OCI-LY3 (cell line): ENCODE results near the gene ECE1.

ENCODE experiments used
- H2AFZ ChIP-seq: fragments of 200-600, 300-600 bp; shearing (Covaris generic); 2 replicates; pipeline ENCODE4 v1.6.0; 2014; ENCODE audit warnings: antibody characterized with exemption, low read depth, low read length
- H3K27ac ChIP-seq: fragments of 200-600, 300-600 bp; sonication (generic); 2 replicates; pipeline ENCODE4 v1.5.1; 2014; ENCODE audit warnings: mild to moderate bottlenecking, low read length, moderate library complexity, mixed read lengths
- H3K27me3 ChIP-seq: fragments of 200-600, 300-600 bp; sonication (generic); 2 replicates; pipeline ENCODE4 v1.6.1; 2014; ENCODE audit warnings: low read depth, low read length, mixed read lengths
- H3K36me3 ChIP-seq: fragments of 200-600, 300-600 bp; sonication (generic); replicated peaks from 2 replicates; pipeline ENCODE3; 2014; ENCODE audit warnings: low read depth, low read length, mixed read lengths
- H3K4me1 ChIP-seq: fragments of 300-600, 200-600 bp; sonication (generic); 2 replicates; pipeline ENCODE4 v1.6.1; 2014; ENCODE audit warnings: low read length, mixed read lengths
- H3K4me2 ChIP-seq: fragments of 200-600, 300-600 bp; sonication (generic); 2 replicates; pipeline ENCODE4 v1.6.1; 2014; ENCODE audit warnings: low read length, mixed read lengths
- H3K4me3 ChIP-seq: fragments of 300-600, 200-600 bp; sonication (generic); 2 replicates; pipeline ENCODE4 v1.5.1; 2014; ENCODE audit warnings: antibody characterized with exemption, mild to moderate bottlenecking, low read length, moderate library complexity
- H3K79me2 ChIP-seq: fragments of 300-600, 200-600 bp; shearing (Covaris generic); 2 replicates; pipeline ENCODE4 v1.6.1; 2014; ENCODE audit warnings: mild to moderate bottlenecking, low read length, mixed read lengths
- H3K9ac ChIP-seq: fragments of 300-600, 200-600 bp; shearing (Covaris generic); 2 replicates; pipeline ENCODE4 v1.6.0; 2014; ENCODE audit warnings: mild to moderate bottlenecking, low read length, moderate library complexity
- H3K9me3 ChIP-seq: fragments of 200-600, 300-600 bp; shearing (Covaris generic); 2 replicates; pipeline ENCODE4 v1.6.1; 2014; ENCODE audit warnings: low read length, mixed read lengths; ENCODE audit not compliant: insufficient read depth
- H4K20me1 ChIP-seq: fragments of 200-600, 300-600 bp; sonication (generic); 2 replicates; pipeline ENCODE4 v1.6.1; 2016; ENCODE audit warnings: low read length, mixed read lengths; ENCODE audit not compliant: insufficient read depth
- EZH2phosphoT487 ChIP-seq: fragments of 200-600 bp; shearing (Covaris generic); IDR thresholded peaks from 2 replicates; pipeline ENCODE4 v1.6.1; 2018; ENCODE audit warnings: antibody characterized with exemption, mixed run types, low read depth
- TF ChIP-seq, protein P1 (sequence below): fragments of 200-600, 300-600 bp; sonication (generic); IDR thresholded peaks from 2 replicates; pipeline ENCODE4 v1.5.1; 2014; ENCODE audit warnings: antibody characterized with exemption, low read length, low read depth

The ECE1 gene

GRCh38 chr1:21317035-21317689, 26.9 kb upstream of the ECE1 start:
- Histone ChIP-seq H3K4me1 (no peaks in the 10 kb centered on the region), H4K20me1 (peaks cover 45% of the 10 kb centered on the region), H3K9me3 (no peaks in the 10 kb centered on the region), H3K9ac (no peak overlapping the region), H3K36me3 (no peaks in the 10 kb centered on the region), H3K4me3 (no peak overlapping the region), H2AFZ (no peak overlapping the region), H3K27ac (no peak overlapping the region), H3K4me2 (no peak overlapping the region), H3K79me2 (peaks cover 91% of the 10 kb centered on the region), H3K27me3 (no peaks in the 10 kb centered on the region)
- no peak for TF ChIP-seq EZH2phosphoT487
- TF ChIP-seq, protein P1, sequence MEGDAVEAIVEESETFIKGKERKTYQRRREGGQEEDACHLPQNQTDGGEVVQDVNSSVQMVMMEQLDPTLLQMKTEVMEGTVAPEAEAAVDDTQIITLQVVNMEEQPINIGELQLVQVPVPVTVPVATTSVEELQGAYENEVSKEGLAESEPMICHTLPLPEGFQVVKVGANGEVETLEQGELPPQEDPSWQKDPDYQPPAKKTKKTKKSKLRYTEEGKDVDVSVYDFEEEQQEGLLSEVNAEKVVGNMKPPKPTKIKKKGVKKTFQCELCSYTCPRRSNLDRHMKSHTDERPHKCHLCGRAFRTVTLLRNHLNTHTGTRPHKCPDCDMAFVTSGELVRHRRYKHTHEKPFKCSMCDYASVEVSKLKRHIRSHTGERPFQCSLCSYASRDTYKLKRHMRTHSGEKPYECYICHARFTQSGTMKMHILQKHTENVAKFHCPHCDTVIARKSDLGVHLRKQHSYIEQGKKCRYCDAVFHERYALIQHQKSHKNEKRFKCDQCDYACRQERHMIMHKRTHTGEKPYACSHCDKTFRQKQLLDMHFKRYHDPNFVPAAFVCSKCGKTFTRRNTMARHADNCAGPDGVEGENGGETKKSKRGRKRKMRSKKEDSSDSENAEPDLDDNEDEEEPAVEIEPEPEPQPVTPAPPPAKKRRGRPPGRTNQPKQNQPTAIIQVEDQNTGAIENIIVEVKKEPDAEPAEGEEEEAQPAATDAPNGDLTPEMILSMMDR = no peak

DNA sequence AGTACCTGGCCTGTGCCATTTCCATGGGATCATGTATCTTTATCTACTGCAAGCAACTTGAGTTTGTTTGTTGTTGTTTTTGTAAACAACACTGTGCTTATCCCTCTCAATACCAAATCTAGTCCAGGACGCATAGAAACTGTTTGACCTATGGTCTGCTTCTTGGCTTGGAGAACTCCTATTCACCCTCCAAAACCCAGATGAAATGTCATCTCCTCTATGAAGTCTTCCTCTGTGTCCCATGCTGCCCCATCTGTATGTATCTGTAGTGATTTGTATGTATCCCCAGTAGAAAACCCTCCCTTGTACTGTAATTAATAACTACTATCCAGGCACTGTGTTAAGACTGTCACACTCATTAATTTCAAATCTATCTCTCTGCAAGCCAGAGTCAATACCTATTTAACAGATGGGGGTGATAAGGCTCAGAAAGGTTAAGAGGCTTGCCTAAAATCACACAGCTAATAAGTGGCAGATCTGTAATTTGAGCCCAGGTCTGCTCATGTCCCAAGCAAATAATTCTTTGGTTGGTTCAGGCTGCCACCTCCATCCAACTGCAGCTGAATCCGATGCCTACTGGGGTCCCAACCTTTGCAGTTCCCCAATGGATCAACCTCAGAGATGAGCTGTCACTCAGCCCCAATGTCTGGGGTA, 24.6 kb upstream of the ECE1 start:
- H3K4me2 ChIP-seq = no peak overlapping the region
- H3K4me3 ChIP-seq = no peak overlapping the region
- peaks cover 88% of the 10 kb centered on the region for H3K79me2 ChIP-seq
- H3K9me3 ChIP-seq = no peaks in the 10 kb centered on the region
- H3K27ac ChIP-seq = no peak overlapping the region
- no peaks in the 10 kb centered on the region for H3K4me1 ChIP-seq
- H3K27me3 ChIP-seq = no peaks in the 10 kb centered on the region
- no peak for TF ChIP-seq EZH2phosphoT487
- TF ChIP-seq, protein P1 = no peak
- H2AFZ ChIP-seq = no peak overlapping the region
- H4K20me1 ChIP-seq = peaks cover 44% of the 10 kb centered on the region
- H3K36me3 ChIP-seq = no peaks in the 10 kb centered on the region
- H3K9ac ChIP-seq = no peak overlapping the region

DNA sequence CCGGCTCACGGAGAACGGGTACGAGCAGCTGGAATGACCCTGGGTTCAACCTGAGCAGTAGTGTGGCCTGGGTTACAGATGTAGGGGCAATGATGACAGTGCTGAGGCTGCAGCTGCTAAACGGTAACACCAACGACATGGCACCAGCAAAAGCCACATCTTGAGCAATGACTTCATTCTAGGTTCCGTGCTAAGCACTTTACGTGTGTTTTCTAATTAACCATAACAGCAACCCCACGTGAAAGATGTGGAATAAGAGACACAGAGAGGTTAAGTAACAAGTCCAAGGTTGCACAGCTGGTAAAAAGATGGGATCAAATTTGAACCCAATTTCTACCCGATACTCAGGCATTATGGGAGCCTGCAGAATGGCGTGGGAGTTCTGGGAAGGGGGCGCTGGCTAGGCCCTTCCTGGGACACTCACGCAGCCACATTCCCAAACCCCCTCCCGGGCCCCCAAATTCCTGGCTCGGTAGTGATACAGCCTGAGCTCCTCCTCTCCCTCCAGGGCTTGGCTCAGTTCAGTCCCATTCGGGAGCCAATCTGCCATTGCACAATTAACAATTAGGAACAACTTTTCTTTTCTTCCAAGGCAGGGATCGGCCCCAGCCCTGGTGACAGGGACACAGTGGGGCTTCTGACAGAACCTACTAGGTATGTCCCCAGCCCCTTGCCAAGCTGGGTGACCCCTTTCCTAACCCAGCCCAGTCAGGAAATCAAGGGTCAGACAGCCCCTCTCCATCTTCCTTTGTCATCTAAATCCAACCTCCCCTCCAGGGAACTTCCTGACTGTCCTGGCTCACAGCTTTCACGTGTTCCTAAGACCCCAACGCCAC, 23.8 kb upstream of the ECE1 start:
- no peak for TF ChIP-seq EZH2phosphoT487
- TF ChIP-seq, protein P1 = no peak
- Histone ChIP-seq H3K4me2 (no peak overlapping the region), H3K9me3 (no peaks in the 10 kb centered on the region), H3K9ac (no peak overlapping the region), H3K36me3 (no peaks in the 10 kb centered on the region), H3K27me3 (no peaks in the 10 kb centered on the region), H4K20me1 (peaks cover 44% of the 10 kb centered on the region), H3K79me2 (peaks cover 85% of the 10 kb centered on the region), H3K27ac (no peak overlapping the region), H3K4me1 (no peaks in the 10 kb centered on the region), H3K4me3 (no peak overlapping the region), H2AFZ (no peak overlapping the region)
